ENCODE measurements around the gene CCBE1. TPM values are rescaled to one million over a fixed set of nuclear protein-coding genes. Genes with fewer than 3 reads are reported as not detected.
"Not testable (repeated sequence)": the region's sequence is repeated elsewhere in the genome, so short reads cannot be mapped to it uniquely, and the experiment has no call there.

The CCBE1 gene
- total and polyA plus RNA-seq, 2 donors (not counting 1 experiment from before 2014, with no cell fraction given): 122 TPM

- DNase-seq (ENCODE audit: low read depth in 2 of 2): peak in 1 of 2 donors; percentile 22
- Histone ChIP-seq H3K4me3 (replicated peaks in 1 of 4; ENCODE audit: control extremely low read depth in 1 of 4, insufficient read depth in 1 of 4, low read depth in 3 of 4, low read length in 4 of 4) (no peak overlapping the region), H3K79me2 (ENCODE audit: control insufficient read depth, insufficient read depth, low read length) (peaks cover 21% of the 10 kb centered on the region), H3K9ac (ENCODE audit: insufficient read depth, low read length) (no peak overlapping the region), H3K27me3 (ENCODE audit: control insufficient read depth, insufficient read depth, low read length) (no peaks in the 10 kb centered on the region), H2AFZ (ENCODE audit: low read length) (no peak overlapping the region), H4K20me1 (ENCODE audit: control insufficient read depth, extremely low read depth, insufficient read depth, low read length) (peaks cover 8% of the 10 kb centered on the region), H3K4me1 (ENCODE audit: control insufficient read depth, extremely low read depth, insufficient read depth, low read length) (peaks cover 22% of the 10 kb centered on the region), H3K4me2 (ENCODE audit: extremely low read depth, insufficient read depth, low read length) (no peak overlapping the region), H3K36me3 (ENCODE audit: control insufficient read depth, insufficient read depth, low read length) (no peaks in the 10 kb centered on the region), H3K27ac (ENCODE audit: insufficient read depth, low read length) (no peak overlapping the region), H3K9me3 (ENCODE audit: control insufficient read depth, insufficient read depth, low read depth, low read length) (no peaks in the 10 kb centered on the region)
- TF ChIP-seq CTCF (conservative IDR thresholded peaks at IDR 0.05 in 1 of 2, IDR thresholded peaks at IDR 0.05 in 1 of 2; ENCODE audit: low read depth in 1 of 2, low read length in 2 of 2) (no peak), EZH2 (IDR thresholded peaks at IDR 0.05; ENCODE audit: low read length, missing control alignments) (no peak)
Observed at GRCh38 chr18:59517446-59518165, 179.6 kb downstream of the CCBE1 start.

GRCh38 chr18:59516356-59517155, 180.7 kb downstream of the CCBE1 start:
- Histone ChIP-seq H2AFZ (ENCODE audit: low read length) (no peak overlapping the region), H3K27ac (ENCODE audit: insufficient read depth, low read length) (no peak overlapping the region), H3K27me3 (ENCODE audit: control insufficient read depth, insufficient read depth, low read length) (no peaks in the 10 kb centered on the region), H3K36me3 (ENCODE audit: control insufficient read depth, insufficient read depth, low read length) (no peaks in the 10 kb centered on the region), H3K4me2 (ENCODE audit: extremely low read depth, insufficient read depth, low read length) (peak overlapping the region; percentile 11), H3K4me1 (ENCODE audit: control insufficient read depth, extremely low read depth, insufficient read depth, low read length) (peaks cover 24% of the 10 kb centered on the region), H4K20me1 (ENCODE audit: control insufficient read depth, extremely low read depth, insufficient read depth, low read length) (peaks cover 8% of the 10 kb centered on the region), H3K9me3 (ENCODE audit: control insufficient read depth, insufficient read depth, low read depth, low read length) (no peaks in the 10 kb centered on the region), H3K79me2 (ENCODE audit: control insufficient read depth, insufficient read depth, low read length) (peaks cover 31% of the 10 kb centered on the region), H3K9ac (ENCODE audit: insufficient read depth, low read length) (no peak overlapping the region), H3K4me3 (replicated peaks in 1 of 4; ENCODE audit: control extremely low read depth in 1 of 4, insufficient read depth in 1 of 4, low read depth in 3 of 4, low read length in 4 of 4) (no peak overlapping the region)
- TF ChIP-seq CTCF (conservative IDR thresholded peaks at IDR 0.05 in 1 of 2, IDR thresholded peaks at IDR 0.05 in 1 of 2; ENCODE audit: low read depth in 1 of 2, low read length in 2 of 2) (no peak), EZH2 (IDR thresholded peaks at IDR 0.05; ENCODE audit: low read length, missing control alignments) (no peak)
- DNase-seq (ENCODE audit: low read depth in 2 of 2): peak; percentile 80 to 81

- H3K9me3 ChIP-seq (ENCODE audit: control insufficient read depth, insufficient read depth, low read depth, low read length); H3K9ac ChIP-seq (ENCODE audit: insufficient read depth, low read length); H4K20me1 ChIP-seq (ENCODE audit: control insufficient read depth, extremely low read depth, insufficient read depth, low read length); DNase-seq (ENCODE audit: low read depth in 2 of 2); H2AFZ ChIP-seq (ENCODE audit: low read length); H3K27me3 ChIP-seq (ENCODE audit: control insufficient read depth, insufficient read depth, low read length); H3K36me3 ChIP-seq (ENCODE audit: control insufficient read depth, insufficient read depth, low read length); H3K4me2 ChIP-seq (ENCODE audit: extremely low read depth, insufficient read depth, low read length); H3K4me3 ChIP-seq (replicated peaks in 1 of 4; ENCODE audit: control extremely low read depth in 1 of 4, insufficient read depth in 1 of 4, low read depth in 3 of 4, low read length in 4 of 4); H3K27ac ChIP-seq (ENCODE audit: insufficient read depth, low read length): not testable (repeated sequence)
- Histone ChIP-seq H3K79me2 (ENCODE audit: control insufficient read depth, insufficient read depth, low read length) (peaks cover 36% of the 10 kb centered on the region), H3K4me1 (ENCODE audit: control insufficient read depth, extremely low read depth, insufficient read depth, low read length) (peaks cover 24% of the 10 kb centered on the region)
Observed at GRCh38 chr18:59515956-59516355, 181.3 kb downstream of the CCBE1 start.
